OCI-LY3 (cell line): ENCODE results near the gene GPC3.

Experiments used
- CTCF ChIP-seq: fragments of 200-600, 300-600 bp; sonication (generic); IDR thresholded peaks from 2 replicates; pipeline ENCODE4 v1.5.1; 2014; ENCODE audit warnings: antibody characterized with exemption, low read length, low read depth
- EZH2phosphoT487 ChIP-seq: fragments of 200-600 bp; shearing (Covaris generic); IDR thresholded peaks from 2 replicates; pipeline ENCODE4 v1.6.1; 2018; ENCODE audit warnings: antibody characterized with exemption, mixed run types, low read depth

GRCh38 chrX:133681421-133681820, 304.0 kb downstream of the GPC3 start:
- TF ChIP-seq CTCF (no peak), EZH2phosphoT487 (no peak)
